ENCODE results near the gene ZP2.

- TF ChIP-seq ZNF501 (tag by site-specific recombination; IDR thresholded peaks at IDR 0.05): no peak
- TF ChIP-seq ZNF274 (IDR thresholded peaks at IDR 0.05; ENCODE audit: low read length): no peak
- TF ChIP-seq ZNF274 (tag by site-specific recombination; IDR thresholded peaks at IDR 0.05; ENCODE audit: borderline replicate concordance): no peak
- TF ChIP-seq, protein P1, sequence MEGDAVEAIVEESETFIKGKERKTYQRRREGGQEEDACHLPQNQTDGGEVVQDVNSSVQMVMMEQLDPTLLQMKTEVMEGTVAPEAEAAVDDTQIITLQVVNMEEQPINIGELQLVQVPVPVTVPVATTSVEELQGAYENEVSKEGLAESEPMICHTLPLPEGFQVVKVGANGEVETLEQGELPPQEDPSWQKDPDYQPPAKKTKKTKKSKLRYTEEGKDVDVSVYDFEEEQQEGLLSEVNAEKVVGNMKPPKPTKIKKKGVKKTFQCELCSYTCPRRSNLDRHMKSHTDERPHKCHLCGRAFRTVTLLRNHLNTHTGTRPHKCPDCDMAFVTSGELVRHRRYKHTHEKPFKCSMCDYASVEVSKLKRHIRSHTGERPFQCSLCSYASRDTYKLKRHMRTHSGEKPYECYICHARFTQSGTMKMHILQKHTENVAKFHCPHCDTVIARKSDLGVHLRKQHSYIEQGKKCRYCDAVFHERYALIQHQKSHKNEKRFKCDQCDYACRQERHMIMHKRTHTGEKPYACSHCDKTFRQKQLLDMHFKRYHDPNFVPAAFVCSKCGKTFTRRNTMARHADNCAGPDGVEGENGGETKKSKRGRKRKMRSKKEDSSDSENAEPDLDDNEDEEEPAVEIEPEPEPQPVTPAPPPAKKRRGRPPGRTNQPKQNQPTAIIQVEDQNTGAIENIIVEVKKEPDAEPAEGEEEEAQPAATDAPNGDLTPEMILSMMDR (tag by site-specific recombination; IDR thresholded peaks at IDR 0.05): no peak
- TF ChIP-seq, protein P2, sequence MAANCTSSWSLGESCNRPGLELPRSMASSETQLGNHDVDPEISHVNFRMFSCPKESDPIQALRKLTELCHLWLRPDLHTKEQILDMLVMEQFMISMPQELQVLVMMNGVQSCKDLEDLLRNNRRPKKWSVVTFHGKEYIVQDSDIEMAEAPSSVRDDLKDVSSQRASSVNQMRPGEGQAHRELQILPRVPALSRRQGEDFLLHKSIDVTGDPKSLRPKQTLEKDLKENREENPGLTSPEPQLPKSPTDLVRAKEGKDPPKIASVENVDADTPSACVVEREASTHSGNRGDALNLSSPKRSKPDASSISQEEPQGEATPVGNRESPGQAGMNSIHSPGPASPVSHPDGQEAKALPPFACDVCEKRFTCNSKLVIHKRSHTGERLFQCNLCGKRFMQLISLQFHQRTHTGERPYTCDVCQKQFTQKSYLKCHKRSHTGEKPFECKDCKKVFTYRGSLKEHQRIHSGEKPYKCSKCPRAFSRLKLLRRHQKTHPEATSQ (tag by site-specific recombination; IDR thresholded peaks at IDR 0.05): no peak
- no peak for TF ChIP-seq ZNF624 (tag by site-specific recombination; IDR thresholded peaks at IDR 0.05)
- TF ChIP-seq SP2 (tag by site-specific recombination; IDR thresholded peaks at IDR 0.05): no peak
- no peak for TF ChIP-seq BCL11A (tag by site-specific recombination; IDR thresholded peaks at IDR 0.05; ENCODE audit: low read depth)
- no peak for TF ChIP-seq ZNF140 (tag by site-specific recombination; IDR thresholded peaks at IDR 0.05)
- TF ChIP-seq, protein P3, sequence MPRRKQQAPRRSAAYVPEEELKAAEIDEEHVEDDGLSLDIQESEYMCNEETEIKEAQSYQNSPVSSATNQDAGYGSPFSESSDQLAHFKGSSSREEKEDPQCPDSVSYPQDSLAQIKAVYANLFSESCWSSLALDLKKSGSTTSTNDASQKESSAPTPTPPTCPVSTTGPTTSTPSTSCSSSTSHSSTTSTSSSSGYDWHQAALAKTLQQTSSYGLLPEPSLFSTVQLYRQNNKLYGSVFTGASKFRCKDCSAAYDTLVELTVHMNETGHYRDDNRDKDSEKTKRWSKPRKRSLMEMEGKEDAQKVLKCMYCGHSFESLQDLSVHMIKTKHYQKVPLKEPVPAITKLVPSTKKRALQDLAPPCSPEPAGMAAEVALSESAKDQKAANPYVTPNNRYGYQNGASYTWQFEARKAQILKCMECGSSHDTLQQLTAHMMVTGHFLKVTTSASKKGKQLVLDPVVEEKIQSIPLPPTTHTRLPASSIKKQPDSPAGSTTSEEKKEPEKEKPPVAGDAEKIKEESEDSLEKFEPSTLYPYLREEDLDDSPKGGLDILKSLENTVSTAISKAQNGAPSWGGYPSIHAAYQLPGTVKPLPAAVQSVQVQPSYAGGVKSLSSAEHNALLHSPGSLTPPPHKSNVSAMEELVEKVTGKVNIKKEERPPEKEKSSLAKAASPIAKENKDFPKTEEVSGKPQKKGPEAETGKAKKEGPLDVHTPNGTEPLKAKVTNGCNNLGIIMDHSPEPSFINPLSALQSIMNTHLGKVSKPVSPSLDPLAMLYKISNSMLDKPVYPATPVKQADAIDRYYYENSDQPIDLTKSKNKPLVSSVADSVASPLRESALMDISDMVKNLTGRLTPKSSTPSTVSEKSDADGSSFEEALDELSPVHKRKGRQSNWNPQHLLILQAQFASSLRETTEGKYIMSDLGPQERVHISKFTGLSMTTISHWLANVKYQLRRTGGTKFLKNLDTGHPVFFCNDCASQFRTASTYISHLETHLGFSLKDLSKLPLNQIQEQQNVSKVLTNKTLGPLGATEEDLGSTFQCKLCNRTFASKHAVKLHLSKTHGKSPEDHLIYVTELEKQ (tag by site-specific recombination; IDR thresholded peaks at IDR 0.05; ENCODE audit: borderline replicate concordance): no peak
- TF ChIP-seq ZNF560 (tag by site-specific recombination; IDR thresholded peaks at IDR 0.05; ENCODE audit: borderline replicate concordance): no peak
- no peak for TF ChIP-seq FEZF1 (tag by site-specific recombination; IDR thresholded peaks at IDR 0.05)
These were observed 5.7 kb upstream of the ZP2 start for GRCh38 chr16:21217121-21217520.

Data from HEK293 (cell line).